OCI-LY3 (cell line): Measurements from ENCODE around the gene CFAP45.

ENCODE experiments used
- EZH2phosphoT487 ChIP-seq: fragments of 200-600 bp; shearing (Covaris generic); IDR thresholded peaks from 2 replicates; pipeline ENCODE4 v1.6.1; 2018; ENCODE audit warnings: antibody characterized with exemption, mixed run types, low read depth
- TF ChIP-seq, protein P1 (sequence below): fragments of 200-600, 300-600 bp; sonication (generic); IDR thresholded peaks from 2 replicates; pipeline ENCODE4 v1.5.1; 2014; ENCODE audit warnings: antibody characterized with exemption, low read length, low read depth

DNA sequence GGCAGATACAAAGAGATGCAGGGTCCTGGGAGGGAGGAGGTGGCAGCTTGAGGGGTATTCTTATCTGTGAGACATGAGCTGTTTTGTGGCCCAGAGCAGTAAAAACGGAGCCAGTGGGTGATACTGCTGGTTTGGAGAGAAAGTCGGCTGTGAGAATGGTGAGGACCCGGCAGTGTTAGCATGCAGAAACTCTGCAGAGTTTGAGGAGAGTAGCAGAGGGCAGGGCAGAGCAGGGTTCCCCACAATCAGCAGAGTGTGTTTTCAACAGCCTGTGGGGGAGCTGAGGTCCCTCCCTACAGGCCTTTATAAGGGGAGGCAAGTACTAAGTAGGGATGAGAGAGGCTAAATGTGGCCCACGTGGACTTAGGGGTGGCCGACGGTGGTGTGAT is 72.9 kb downstream of the CFAP45 start:
- TF ChIP-seq, protein P1, sequence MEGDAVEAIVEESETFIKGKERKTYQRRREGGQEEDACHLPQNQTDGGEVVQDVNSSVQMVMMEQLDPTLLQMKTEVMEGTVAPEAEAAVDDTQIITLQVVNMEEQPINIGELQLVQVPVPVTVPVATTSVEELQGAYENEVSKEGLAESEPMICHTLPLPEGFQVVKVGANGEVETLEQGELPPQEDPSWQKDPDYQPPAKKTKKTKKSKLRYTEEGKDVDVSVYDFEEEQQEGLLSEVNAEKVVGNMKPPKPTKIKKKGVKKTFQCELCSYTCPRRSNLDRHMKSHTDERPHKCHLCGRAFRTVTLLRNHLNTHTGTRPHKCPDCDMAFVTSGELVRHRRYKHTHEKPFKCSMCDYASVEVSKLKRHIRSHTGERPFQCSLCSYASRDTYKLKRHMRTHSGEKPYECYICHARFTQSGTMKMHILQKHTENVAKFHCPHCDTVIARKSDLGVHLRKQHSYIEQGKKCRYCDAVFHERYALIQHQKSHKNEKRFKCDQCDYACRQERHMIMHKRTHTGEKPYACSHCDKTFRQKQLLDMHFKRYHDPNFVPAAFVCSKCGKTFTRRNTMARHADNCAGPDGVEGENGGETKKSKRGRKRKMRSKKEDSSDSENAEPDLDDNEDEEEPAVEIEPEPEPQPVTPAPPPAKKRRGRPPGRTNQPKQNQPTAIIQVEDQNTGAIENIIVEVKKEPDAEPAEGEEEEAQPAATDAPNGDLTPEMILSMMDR: no peak
- no peak for TF ChIP-seq EZH2phosphoT487
